Subcutaneous abdominal adipose tissue (tissue), 5 donors: ENCODE results near the gene SIGLEC5.
"Not testable (repeated sequence)": the region's sequence is repeated elsewhere in the genome, so short reads cannot be mapped to it uniquely, and the experiment has no call there.

ENCODE experiments used
- H3K27ac ChIP-seq: one replicate; pipeline ENCODE4 v1.7.0; 2013; ENCODE audit warnings: low read depth, mild to moderate bottlenecking, inconsistent platforms, low read length, moderate library complexity
- H3K27me3 ChIP-seq, 5 donors: one replicate each; pipeline ENCODE4 v1.7.0; 2013; ENCODE audit warnings: low read length in 5 of 5, inconsistent platforms in 1 of 5; ENCODE audit not compliant: control insufficient read depth in 5 of 5, insufficient read depth in 4 of 5
- H3K36me3 ChIP-seq, 5 donors: one replicate each; pipeline ENCODE4 v1.7.0; 2013; ENCODE audit warnings: low read length in 5 of 5; ENCODE audit not compliant: control insufficient read depth in 5 of 5, insufficient read depth in 5 of 5
- H3K4me1 ChIP-seq, 5 donors: one replicate each; pipeline ENCODE4 v1.7.0; 2013; ENCODE audit warnings: low read length in 5 of 5, mild to moderate bottlenecking in 3 of 5, moderate library complexity in 1 of 5; ENCODE audit not compliant: control insufficient read depth in 5 of 5, insufficient read depth in 5 of 5
- H3K4me3 ChIP-seq, 5 donors: one replicate each; pipeline ENCODE4 v1.7.0; 2013; ENCODE audit warnings: low read length in 5 of 5, low read depth in 1 of 5
- H3K9ac ChIP-seq, 5 donors: one replicate each; pipeline ENCODE4 v1.7.0; 2013; ENCODE audit warnings: low read length in 5 of 5, mild to moderate bottlenecking in 4 of 5, moderate library complexity in 3 of 5
- H3K9me3 ChIP-seq, 5 donors: one replicate each; pipeline ENCODE4 v1.7.0; 2013; ENCODE audit warnings: low read length in 5 of 5; ENCODE audit not compliant: control insufficient read depth in 5 of 5
- donor health status: healthy.
- donor health status: healthy.
- donor health status: healthy.
- donor health status: healthy.
- donor health status: healthy.

Gene SIGLEC5

GRCh38 chr19:51653162-51653561 lies 23.0 kb upstream of the SIGLEC5 start:
- Histone ChIP-seq H3K27me3 (peaks cover 0 to 10% (median 0%) of the 10 kb centered on the region in 5 donors), H3K9ac (no peak overlapping the region), H3K4me1 (peaks cover 0 to 12% (median 3%) of the 10 kb centered on the region in 5 donors), H3K27ac (no peak overlapping the region), H3K4me3 (no peak overlapping the region), H3K36me3 (no peaks in the 10 kb centered on the region), H3K9me3 (no peaks in the 10 kb centered on the region)

- Histone ChIP-seq H3K27ac (no peak overlapping the region), H3K27me3 (peaks cover 0 to 10% (median 2%) of the 10 kb centered on the region in 5 donors), H3K9me3 (no peaks in the 10 kb centered on the region), H3K36me3 (no peaks in the 10 kb centered on the region), H3K9ac (no peak overlapping the region), H3K4me1 (peaks cover 0 to 11% (median 3%) of the 10 kb centered on the region in 5 donors), H3K4me3 (no peak overlapping the region)
Observed at GRCh38 chr19:51652266-51652665, 22.1 kb upstream of the SIGLEC5 start.

- peaks cover 0 to 10% (median 0%) of the 10 kb centered on the region in 5 donors for H3K4me1 ChIP-seq
- peaks cover 2 to 10% (median 4%) of the 10 kb centered on the region in 5 donors for H3K27me3 ChIP-seq
- H3K36me3 ChIP-seq, result no peaks in the 10 kb centered on the region
- H3K9me3 ChIP-seq, result no peaks in the 10 kb centered on the region
- no peak overlapping the region for H3K27ac ChIP-seq
- no peak overlapping the region for H3K9ac ChIP-seq
- H3K4me3 ChIP-seq, result no peak overlapping the region
Observed at GRCh38 chr19:51651216-51651846, 21.1 kb upstream of the SIGLEC5 start.

GRCh38 chr19:51647318-51647717 lies 17.1 kb upstream of the SIGLEC5 start:
- no peaks in the 10 kb centered on the region for H3K9me3 ChIP-seq
- H3K27ac ChIP-seq, result no peak overlapping the region
- H3K4me1 ChIP-seq, result peaks cover 0 to 23% (median 3%) of the 10 kb centered on the region in 5 donors
- no peaks in the 10 kb centered on the region for H3K36me3 ChIP-seq
- H3K4me3 ChIP-seq, result no peak overlapping the region
- H3K9ac ChIP-seq, result no peak overlapping the region
- peaks cover 4 to 17% (median 7%) of the 10 kb centered on the region in 5 donors for H3K27me3 ChIP-seq

- peaks cover 0 to 23% (median 3%) of the 10 kb centered on the region in 5 donors for H3K4me1 ChIP-seq
- peak within 1 kb of the TSS in 1 of 5 donors; percentile 40 for H3K4me3 ChIP-seq
- H3K9ac ChIP-seq, H3K36me3 ChIP-seq, H3K27ac ChIP-seq, H3K9me3 ChIP-seq: not testable (repeated sequence)
- H3K27me3 ChIP-seq, result peaks cover 1 to 17% (median 7%) of the 10 kb centered on the region in 5 donors
Observed at GRCh38 chr19:51646730-51647129, 16.5 kb upstream of the SIGLEC5 start, which contains the start of gene SIGLEC14. SIGLEC14 (minus strand) TSS chr19:51646825; CDS start chr19:51646759, 66 bp downstream.

- H3K4me1 ChIP-seq, result peaks cover 0 to 17% (median 3%) of the 10 kb centered on the region in 5 donors
- no peak overlapping the region for H3K27ac ChIP-seq
- peaks cover 0 to 17% (median 7%) of the 10 kb centered on the region in 5 donors for H3K27me3 ChIP-seq
- H3K9ac ChIP-seq, result no peak overlapping the region
- no peaks in the 10 kb centered on the region for H3K36me3 ChIP-seq
- no peak overlapping the region for H3K4me3 ChIP-seq
- no peaks in the 10 kb centered on the region for H3K9me3 ChIP-seq
Observed at GRCh38 chr19:51644636-51645271, 14.6 kb upstream of the SIGLEC5 start.

GRCh38 chr19:51641648-51642047 lies 11.4 kb upstream of the SIGLEC5 start:
- Histone ChIP-seq H3K36me3 (no peaks in the 10 kb centered on the region), H3K9me3 (peaks cover 0 to 11% (median 5%) of the 10 kb centered on the region in 5 donors)

GRCh38 chr19:51640386-51640785 lies 10.2 kb upstream of the SIGLEC5 start:
- Histone ChIP-seq H3K9me3 (peaks cover 0 to 13% (median 9%) of the 10 kb centered on the region in 5 donors), H3K4me3 (no peak overlapping the region), H3K27me3 (peaks cover 0 to 15% (median 9%) of the 10 kb centered on the region in 5 donors), H3K36me3 (no peaks in the 10 kb centered on the region), H3K4me1 (peaks cover 0 to 11% (median 1%) of the 10 kb centered on the region in 5 donors), H3K27ac (no peak overlapping the region), H3K9ac (no peak overlapping the region)

More at GRCh38 chr19:51641648-51642047, 11.4 kb upstream of the SIGLEC5 start:
- Histone ChIP-seq H3K27ac (no peak overlapping the region), H3K4me1 (peaks cover 0 to 13% (median 3%) of the 10 kb centered on the region in 5 donors), H3K27me3 (peaks cover 0 to 12% (median 9%) of the 10 kb centered on the region in 5 donors), H3K4me3 (no peak overlapping the region), H3K9ac (no peak overlapping the region)

- H3K27ac ChIP-seq, result no peak overlapping the region
- no peaks in the 10 kb centered on the region for H3K36me3 ChIP-seq
- H3K9me3 ChIP-seq, result peaks cover 0 to 13% (median 9%) of the 10 kb centered on the region in 5 donors
- H3K4me3 ChIP-seq, result no peak overlapping the region
- H3K27me3 ChIP-seq, result peaks cover 0 to 15% (median 9%) of the 10 kb centered on the region in 5 donors
- peaks cover 0 to 7% (median 0%) of the 10 kb centered on the region in 5 donors for H3K4me1 ChIP-seq
- H3K9ac ChIP-seq, result no peak overlapping the region
Observed at GRCh38 chr19:51639916-51640315, 9.7 kb upstream of the SIGLEC5 start.

- H3K4me1 ChIP-seq, result no peaks in the 10 kb centered on the region
- no peak overlapping the region for H3K9ac ChIP-seq
- no peak overlapping the region for H3K27ac ChIP-seq
- H3K4me3 ChIP-seq, result no peak overlapping the region
- no peaks in the 10 kb centered on the region for H3K36me3 ChIP-seq
- H3K9me3 ChIP-seq, result peaks cover 0 to 13% (median 9%) of the 10 kb centered on the region in 5 donors
- peaks cover 0 to 10% (median 3%) of the 10 kb centered on the region in 5 donors for H3K27me3 ChIP-seq
Observed at GRCh38 chr19:51637362-51637978, 7.3 kb upstream of the SIGLEC5 start.
